H1 (cell line): ENCODE measurements around the gene CHRDL2. TPM values are rescaled to one million over a fixed set of nuclear protein-coding genes. Genes with fewer than 3 reads are reported as not detected.

Source experiments
- CTCF ChIA-PET: fragments of 300-600 bp; sonication (Branson Sonifier 250); formaldehyde crosslinking; loops from one replicate; lab custom pipeline; 2021; ENCODE audit not compliant: partially characterized antibody; lab: Charles Lee
- POLR2A ChIA-PET: fragments of 300-600 bp; sonication (Branson Sonifier 250); formaldehyde crosslinking; loops from one replicate; lab custom pipeline; 2021; ENCODE audit warnings: inconsistent platforms; ENCODE audit not compliant: partially characterized antibody; lab: Charles Lee
- DNase-seq, 2 experiments: peaks; one replicate each; pipeline versions ENCODE4 v3.0.0 to v3.0.0-alpha.2; 2010 to 2022; ENCODE audit warnings: low spot score in 2 of 2, low read depth in 1 of 2, mixed read lengths in 1 of 2
- FAIRE-seq: peaks from 2 replicates; lab custom pipeline; 2011; peaks lifted over from hg19 to GRCh38; lab: Jason Lieb, UNC
- H2AFZ ChIP-seq: 2 replicates; pipeline ENCODE4 v1.8.1; 2012; ENCODE audit warnings: low read length, inconsistent platforms
- H2AK5ac ChIP-seq: 2 replicates; pipeline ENCODE4 v1.6.1; 2013; ENCODE audit warnings: low read depth, low read length
- H2BK120ac ChIP-seq: replicated peaks from 2 replicates; pipeline ENCODE3; 2013; ENCODE audit warnings: low read depth, low read length, inconsistent platforms
- H2BK12ac ChIP-seq: 2 replicates; pipeline ENCODE4 v1.6.1; 2013; ENCODE audit warnings: low read depth, low read length
- H2BK15ac ChIP-seq: 2 replicates; pipeline ENCODE4 v1.6.1; 2013; ENCODE audit warnings: low read length
- H2BK20ac ChIP-seq: 2 replicates; pipeline ENCODE4 v1.6.1; 2013; ENCODE audit warnings: low read length
- H2BK5ac ChIP-seq: 2 replicates; pipeline ENCODE4 v1.6.1; 2013; ENCODE audit warnings: low read depth, low read length
- H3K14ac ChIP-seq: 2 replicates; pipeline ENCODE4 v1.6.1; 2013; ENCODE audit warnings: inconsistent platforms; ENCODE audit not compliant: insufficient read length
- H3K18ac ChIP-seq: 2 replicates; pipeline ENCODE4 v1.6.1; 2013; ENCODE audit warnings: low read length; ENCODE audit errors: extremely low read depth
- H3K23ac ChIP-seq: 2 replicates; pipeline ENCODE4 v1.6.1; 2013; ENCODE audit warnings: inconsistent platforms; ENCODE audit not compliant: insufficient read length
- H3K23me2 ChIP-seq: 2 replicates; pipeline ENCODE4 v1.6.1; 2013; ENCODE audit warnings: low read depth, low read length
- H3K27ac ChIP-seq: 2 replicates; pipeline ENCODE4 v1.6.1; 2011; ENCODE audit warnings: low read depth, low read length, inconsistent platforms
- H3K27me3 ChIP-seq, 4 experiments: replicated peaks in 1 of 4; 1 replicate in 1 of 4; 2 replicates in 3 of 4; pipeline versions ENCODE4 v1.6.1 to v1.8.1; 2011 to 2013; ENCODE audit warnings: low read length in 3 of 4, mild to moderate bottlenecking in 3 of 4, inconsistent platforms in 2 of 4, mixed read lengths in 2 of 4, moderate library complexity in 1 of 4; ENCODE audit not compliant: control insufficient read depth in 3 of 4, insufficient read depth in 3 of 4; ENCODE audit errors: extremely low read depth in 1 of 4
- H3K36me3 ChIP-seq, 4 experiments: 2 replicates each; pipeline versions ENCODE4 v1.6.1 to v1.8.1; 2011 to 2013; ENCODE audit warnings: mild to moderate bottlenecking in 4 of 4, low read length in 3 of 4, moderate library complexity in 2 of 4, control low read depth in 1 of 4, inconsistent platforms in 1 of 4; ENCODE audit not compliant: insufficient read depth in 4 of 4, control insufficient read depth in 2 of 4
- H3K4ac ChIP-seq: replicated peaks from 2 replicates; pipeline ENCODE3; 2013; ENCODE audit warnings: low read length, low read depth, mixed read lengths, inconsistent platforms; ENCODE audit not compliant: insufficient read length
- H3K4me1 ChIP-seq, 4 experiments: replicated peaks in 1 of 4; 1 replicate in 1 of 4; 2 replicates in 3 of 4; pipeline versions ENCODE4 v1.6.1 to v1.8.1; 2011 to 2013; ENCODE audit warnings: low read length in 3 of 4, inconsistent platforms in 2 of 4, mixed read lengths in 1 of 4; ENCODE audit not compliant: insufficient read depth in 4 of 4, control insufficient read depth in 3 of 4
- H3K4me2 ChIP-seq, 2 experiments: 2 replicates each; pipeline versions ENCODE4 v1.6.1 to v1.8.1; 2011 to 2013; ENCODE audit warnings: low read depth in 2 of 2, low read length in 2 of 2, control low read depth in 1 of 2, inconsistent platforms in 1 of 2, mild to moderate bottlenecking in 1 of 2; ENCODE audit not compliant: insufficient read depth in 1 of 2
- H3K4me3 ChIP-seq, 4 experiments: fragments of 200-600, 300-600 bp in 1 of 4; sonication (generic), shearing (Covaris generic), sonication (Bioruptor Twin) in 1 of 4; 2 replicates each; pipeline versions ENCODE4 v1.5.1 to v1.8.1; 2011 to 2016; ENCODE audit warnings: low read length in 4 of 4, low read depth in 3 of 4, control low read depth in 2 of 4, inconsistent platforms in 2 of 4, mild to moderate bottlenecking in 2 of 4, mixed read lengths in 1 of 4, moderate library complexity in 1 of 4; ENCODE audit not compliant: insufficient read depth in 2 of 4; ENCODE audit errors: extremely low read depth in 1 of 4
- H3K56ac ChIP-seq: replicated peaks from 2 replicates; pipeline ENCODE3; 2013; ENCODE audit warnings: low read depth, mild to moderate bottlenecking, mixed read lengths, low read length, inconsistent platforms; ENCODE audit not compliant: insufficient read length
- H3K79me1 ChIP-seq: 2 replicates; pipeline ENCODE4 v1.6.1; 2013; ENCODE audit warnings: low read depth, low read length, control low read depth
- H3K79me2 ChIP-seq, 2 experiments: 2 replicates each; pipeline versions ENCODE4 v1.6.1 to v1.8.1; 2012 to 2013; ENCODE audit warnings: low read length in 2 of 2, mild to moderate bottlenecking in 2 of 2, inconsistent platforms in 1 of 2; ENCODE audit not compliant: insufficient read depth in 2 of 2, control insufficient read depth in 1 of 2
- H3K9ac ChIP-seq, 4 experiments: replicated peaks in 1 of 4; 1 replicate in 1 of 4; 2 replicates in 3 of 4; pipeline versions ENCODE4 v1.6.1 to v1.8.1; 2011 to 2013; ENCODE audit warnings: low read depth in 3 of 4, low read length in 3 of 4, control low read depth in 2 of 4, mild to moderate bottlenecking in 2 of 4, moderate library complexity in 2 of 4, inconsistent platforms in 1 of 4; ENCODE audit errors: extremely low read depth in 1 of 4
- H3K9me3 ChIP-seq, 2 experiments: 2 replicates each; pipeline versions ENCODE4 v1.6.1 to v1.8.1; 2012 to 2013; ENCODE audit warnings: mild to moderate bottlenecking in 2 of 2, moderate library complexity in 2 of 2, control low read depth in 1 of 2, inconsistent platforms in 1 of 2, low read depth in 1 of 2, low read length in 1 of 2, mixed read lengths in 1 of 2; ENCODE audit not compliant: insufficient read depth in 2 of 2
- H4K20me1 ChIP-seq, 2 experiments: replicated peaks in 1 of 2; 2 replicates each; pipeline versions ENCODE3 to v1.8.1; 2011 to 2013; ENCODE audit warnings: inconsistent platforms in 2 of 2, low read length in 2 of 2, mild to moderate bottlenecking in 1 of 2; ENCODE audit not compliant: insufficient read depth in 2 of 2, control insufficient read depth in 1 of 2
- H4K5ac ChIP-seq: 2 replicates; pipeline ENCODE4 v1.6.1; 2013; ENCODE audit warnings: low read length, low read depth, mixed read lengths, inconsistent platforms; ENCODE audit not compliant: insufficient read length
- H4K8ac ChIP-seq: 2 replicates; pipeline ENCODE4 v1.8.0; 2013; ENCODE audit warnings: mild to moderate bottlenecking, moderate library complexity, low read length, inconsistent platforms; ENCODE audit not compliant: insufficient read depth; ENCODE audit errors: extremely low read depth
- H4K91ac ChIP-seq: replicated peaks from 2 replicates; pipeline ENCODE3; 2013; ENCODE audit warnings: low read length, mixed read lengths, inconsistent platforms; ENCODE audit not compliant: insufficient read length
- ASH2L ChIP-seq: fragments of 200-600, 300-600 bp; sonication (generic); IDR thresholded peaks from one replicate; pipeline ENCODE4 v1.7.1; 2017; ENCODE audit warnings: low read length
- CEBPB ChIP-seq: IDR thresholded peaks from 2 replicates; pipeline ENCODE4 v1.6.1; 2012; ENCODE audit warnings: low read depth, low read length
- GABPA ChIP-seq: IDR thresholded peaks from 2 replicates; pipeline ENCODE4 v1.6.1; 2011; ENCODE audit warnings: mild to moderate bottlenecking, low read length, moderate library complexity, borderline replicate concordance; ENCODE audit not compliant: insufficient read depth
- MAFK ChIP-seq: IDR thresholded peaks from 2 replicates; pipeline ENCODE4 v1.6.1; 2012; ENCODE audit warnings: low read depth, mild to moderate bottlenecking, improper control_type of control experiment, low read length
- POLR2AphosphoS5 ChIP-seq: IDR thresholded peaks from 2 replicates; pipeline ENCODE4 v1.6.1; 2011; ENCODE audit warnings: low read depth, low read length
- SIN3A ChIP-seq, 2 experiments: IDR thresholded peaks in 1 of 2; conservative IDR thresholded peaks in 1 of 2; 2 replicates each; pipeline ENCODE4 v1.6.1; 2011 to 2012; ENCODE audit warnings: low read length in 2 of 2, improper control_type of control experiment in 1 of 2, low read depth in 1 of 2, mild to moderate bottlenecking in 1 of 2
- SIRT6 ChIP-seq: IDR thresholded peaks from one replicate; pipeline ENCODE4 v1.7.1; 2012; ENCODE audit warnings: low read length, inconsistent platforms
- SP2 ChIP-seq: IDR thresholded peaks from 2 replicates; pipeline ENCODE4 v1.6.1; 2012; ENCODE audit warnings: mild to moderate bottlenecking, low read length, inconsistent platforms
- SUZ12 ChIP-seq: fragments of 200-600 bp; sonication (generic); IDR thresholded peaks from 2 replicates; pipeline ENCODE4 v1.6.1; 2012; ENCODE audit warnings: mild to moderate bottlenecking, inconsistent platforms, low read length, moderate library complexity, mixed read lengths
- WGBS, 2 experiments: shearing (Covaris generic) in 1 of 2; methylation state at CpG; one replicate each; pipeline versions ENCODE4 v1.1.6 to v1.1.7; 2013 to 2015; ENCODE audit warnings: low lambda C conversion rate in 2 of 2, mixed read lengths in 2 of 2, inconsistent platforms in 1 of 2, low coverage in 1 of 2, missing lambda C conversion rate in 1 of 2; ENCODE audit not compliant: insufficient replicate concordance in 2 of 2, insufficient coverage in 1 of 2, insufficient read length in 1 of 2; ENCODE audit errors: extremely low coverage in 1 of 2, missing lambda C conversion rate in 1 of 2; 5-methylcytosine and 5-hydroxymethylcytosine counted together
- polyA plus RNA-seq, 7 experiments: library from polyadenylated mRNA; depleted of rRNA in 3 of 7; stranded (reverse) in 5 of 7; unstranded in 2 of 7; fragments of >200 nt in 5 of 7; fragments of 200-250 nt in 2 of 7; gene quantifications; 1 replicate in 5 of 7; 2 replicates in 1 of 7; 4 replicates in 1 of 7; pipeline versions ENCODE4 v1.2.1 to v1.2.3, GENCODE V29; 2011 to 2013; ENCODE audit warnings: missing spikeins in 2 of 7, mixed read lengths in 2 of 7
- total RNA-seq: library from RNA; stranded (reverse); fragmentation: NEBNext Ultra II Directional; extraction: Animal tissue kit (Norgen Biotek cat#: 25700); gene quantifications from 2 replicates; pipeline ENCODE4 v1.2.1, GENCODE V29; 2021

Gene CHRDL2
- total and polyA plus RNA-seq, 2 of the 8 experiments (the other 6 are each of a cell fraction or from before 2014, with no cell fraction given): 0.26 to 0.48 TPM

DNA sequence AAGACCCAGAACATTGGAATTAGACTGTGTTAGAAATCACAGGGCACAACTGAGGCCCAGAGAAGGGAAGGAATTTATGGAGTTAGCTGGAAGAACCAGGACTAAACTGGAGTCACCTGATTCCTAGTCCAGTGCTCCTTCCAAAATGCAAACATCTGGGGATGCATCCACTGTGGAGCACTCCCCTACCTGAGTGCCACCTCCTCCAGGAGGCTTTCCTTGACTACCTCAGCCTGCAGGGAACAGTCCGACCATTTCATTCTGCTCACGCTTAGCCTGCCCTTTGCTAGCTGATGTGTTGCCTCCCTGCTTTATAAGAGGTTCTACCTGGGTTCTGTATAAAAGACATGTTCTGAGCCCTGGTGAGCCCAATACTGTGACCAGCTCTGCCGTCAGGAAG lies 24.0 kb downstream of the CHRDL2 start:
- H2BK120ac ChIP-seq: no peak overlapping the region
- no peak overlapping the region for H3K4me3 ChIP-seq
- H3K23me2 ChIP-seq: no peaks in the 10 kb centered on the region
- ChIA-PET POLR2A (interaction anchor here (0.7 kb wide), 1 partner anchor 30 kb away, joined by 3 read pairs; no protein-coding TSS in a partner anchor), CTCF (interaction anchor here (0.6 to 16.5 kb wide), 4 partner anchors 11 to 76 kb away, joined by 3 to 348 read pairs (median 8); no protein-coding TSS in a partner anchor)
- H3K4me2 ChIP-seq: no peak overlapping the region
- no peak overlapping the region for H3K4ac ChIP-seq
- H2BK20ac ChIP-seq: no peak overlapping the region
- no peak overlapping the region for H4K8ac ChIP-seq
- WGBS, 2 experiments: 97% methylated on average over 3 of the region's 3 CpGs; no CpG with 5 or more reads in 1 of the 2 experiments
- no peak overlapping the region for H3K14ac ChIP-seq
- H3K4me1 ChIP-seq: peaks cover 2 to 6% (median 5%) of the 10 kb centered on the region in 4 experiments; a peak in 3 of 7 replicates
- H3K79me2 ChIP-seq: no peaks in the 10 kb centered on the region
- H3K9me3 ChIP-seq: no peaks in the 10 kb centered on the region
- TF ChIP-seq GABPA: no peak
- TF ChIP-seq POLR2AphosphoS5: no peak
- no peak for TF ChIP-seq MAFK
- TF ChIP-seq ASH2L: no peak
- no peak for TF ChIP-seq SIRT6
- TF ChIP-seq SUZ12: no peak
- no peak for TF ChIP-seq CEBPB
- no peak for TF ChIP-seq SP2
- TF ChIP-seq SIN3A (conservative IDR thresholded peaks at IDR 0.05 in 1 of 2, IDR thresholded peaks at IDR 0.05 in 1 of 2; ENCODE audit: low read depth in 1 of 2, low read length in 2 of 2): no peak
- H2AFZ ChIP-seq: no peak overlapping the region
- H4K91ac ChIP-seq: no peak overlapping the region
- no peak overlapping the region for H3K23ac ChIP-seq
- no peak overlapping the region for H3K9ac ChIP-seq
- no peak for DNase-seq
- no peak overlapping the region for H2AK5ac ChIP-seq
- no peaks in the 10 kb centered on the region for H3K27me3 ChIP-seq
- H3K18ac ChIP-seq: no peak overlapping the region
- no peaks in the 10 kb centered on the region for H4K20me1 ChIP-seq
- H2BK12ac ChIP-seq: no peak overlapping the region
- H3K27ac ChIP-seq: no peak overlapping the region
- H3K36me3 ChIP-seq: no peaks in the 10 kb centered on the region
- no peak for FAIRE-seq
- no peak overlapping the region for H4K5ac ChIP-seq
- H3K56ac ChIP-seq: no peak overlapping the region
- no peak overlapping the region for H2BK5ac ChIP-seq
- H2BK15ac ChIP-seq: no peak overlapping the region
- no peaks in the 10 kb centered on the region for H3K79me1 ChIP-seq
